NCI-H1417 (cell line): Measurements from ENCODE around the gene UROC1.

Source experiments
- DNase-seq, 3 experiments: peaks; one replicate each; lab custom pipeline; 2025; lab: John Stamatoyannopoulos, UW

Gene UROC1

DNA sequence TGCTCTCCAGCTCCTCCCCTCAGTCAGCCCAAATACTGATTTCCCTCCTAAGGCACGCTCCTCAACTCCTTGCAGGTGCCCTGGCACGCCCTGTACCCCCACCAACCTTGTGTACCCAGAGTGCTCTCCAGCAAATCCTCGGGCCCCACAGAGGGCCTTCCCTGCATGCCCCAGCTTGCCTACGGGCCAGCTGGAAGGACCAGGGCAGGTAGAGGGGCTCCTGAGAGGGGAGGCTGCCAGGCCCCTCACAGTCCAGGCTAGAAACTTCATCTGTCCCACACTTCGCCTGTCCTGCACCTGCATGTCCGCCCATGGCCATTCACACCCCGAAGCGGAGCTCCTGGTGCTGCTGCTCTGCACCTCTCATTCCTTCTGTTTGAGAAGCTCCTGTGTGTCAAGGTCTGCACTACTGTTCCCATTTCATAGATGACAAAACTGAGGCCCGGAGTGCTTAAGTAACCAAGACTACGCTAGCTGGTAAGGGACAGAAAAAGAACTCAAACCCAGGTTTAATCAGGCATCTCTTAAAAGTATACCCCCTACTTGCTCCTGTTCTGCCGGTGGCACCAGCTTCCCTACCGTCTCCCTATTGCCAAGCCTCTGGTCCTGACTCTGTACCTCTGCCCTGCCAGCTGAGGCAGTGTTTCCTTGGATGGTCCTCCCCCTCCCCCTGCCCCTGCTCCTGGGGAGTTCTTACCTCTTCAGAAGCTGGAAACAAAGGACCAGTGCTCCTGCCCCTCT is 77.4 kb downstream of the UROC1 start:
- no peak for DNase-seq

GRCh38 chr3:126439346-126439967 is 78.1 kb downstream of the UROC1 start:
- no peak for DNase-seq

GRCh38 chr3:126438746-126439145 is 78.8 kb downstream of the UROC1 start:
- no peak for DNase-seq

DNA sequence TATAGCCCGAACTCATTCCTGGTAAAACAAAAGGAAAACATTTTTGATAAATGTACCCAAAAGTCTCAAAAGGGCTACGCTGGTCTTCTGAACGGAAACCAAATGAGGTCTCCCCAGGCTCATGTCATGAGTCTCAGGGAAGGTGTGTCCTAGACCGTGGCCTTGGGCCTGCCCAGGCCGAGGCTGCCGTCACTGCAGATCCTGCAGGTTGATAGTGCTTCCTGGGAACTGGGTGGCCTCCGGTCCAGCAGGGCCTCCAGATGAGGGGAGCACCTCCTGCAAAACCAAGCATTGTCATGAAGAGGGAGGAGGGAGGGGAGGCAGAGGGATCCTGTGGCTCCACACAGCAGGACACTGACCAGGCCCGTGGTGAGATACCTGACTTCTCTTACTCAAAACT is 79.4 kb downstream of the UROC1 start:
- DNase-seq: no peak

DNA sequence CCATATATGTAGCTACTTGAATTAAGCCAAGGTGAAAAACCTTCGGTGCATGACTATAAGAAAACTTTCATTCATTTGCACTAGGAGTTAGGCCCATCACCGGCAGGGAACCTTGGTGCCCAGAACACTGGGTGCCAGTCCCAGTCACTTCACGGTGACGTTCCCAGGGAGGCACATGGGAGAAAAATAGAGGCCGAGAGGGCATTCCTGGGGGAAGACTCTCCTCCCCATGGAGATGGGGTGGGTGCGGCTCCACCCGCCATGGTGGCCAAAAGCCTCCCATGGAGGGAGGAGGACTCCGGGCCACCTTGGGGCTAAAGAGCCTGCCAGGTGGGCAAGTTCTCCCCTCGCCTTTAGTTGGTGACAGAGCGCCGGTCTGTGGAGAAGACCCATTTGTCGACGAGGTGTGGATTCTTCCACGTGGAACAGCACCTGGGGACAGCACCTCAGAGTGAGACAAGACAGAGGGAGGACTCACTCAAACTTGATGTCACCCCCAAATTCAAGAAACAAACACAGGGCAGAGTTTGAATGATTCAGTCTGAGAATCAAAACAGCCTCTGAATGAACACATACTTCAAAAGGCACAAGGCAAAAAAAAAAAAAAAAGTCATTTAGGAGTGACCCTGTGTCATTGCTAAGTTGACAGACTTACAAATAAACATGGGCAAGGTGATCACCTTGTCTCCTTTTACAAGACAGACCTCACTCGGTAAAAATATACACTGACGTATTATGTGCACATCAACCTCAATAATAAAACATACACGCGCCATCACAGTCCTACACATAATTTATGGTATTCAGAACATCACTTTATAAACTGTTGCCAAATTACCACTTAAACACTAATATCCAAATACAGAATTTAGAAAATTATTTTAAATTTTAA is 80.5 kb downstream of the UROC1 start:
- DNase-seq: no peak

DNA sequence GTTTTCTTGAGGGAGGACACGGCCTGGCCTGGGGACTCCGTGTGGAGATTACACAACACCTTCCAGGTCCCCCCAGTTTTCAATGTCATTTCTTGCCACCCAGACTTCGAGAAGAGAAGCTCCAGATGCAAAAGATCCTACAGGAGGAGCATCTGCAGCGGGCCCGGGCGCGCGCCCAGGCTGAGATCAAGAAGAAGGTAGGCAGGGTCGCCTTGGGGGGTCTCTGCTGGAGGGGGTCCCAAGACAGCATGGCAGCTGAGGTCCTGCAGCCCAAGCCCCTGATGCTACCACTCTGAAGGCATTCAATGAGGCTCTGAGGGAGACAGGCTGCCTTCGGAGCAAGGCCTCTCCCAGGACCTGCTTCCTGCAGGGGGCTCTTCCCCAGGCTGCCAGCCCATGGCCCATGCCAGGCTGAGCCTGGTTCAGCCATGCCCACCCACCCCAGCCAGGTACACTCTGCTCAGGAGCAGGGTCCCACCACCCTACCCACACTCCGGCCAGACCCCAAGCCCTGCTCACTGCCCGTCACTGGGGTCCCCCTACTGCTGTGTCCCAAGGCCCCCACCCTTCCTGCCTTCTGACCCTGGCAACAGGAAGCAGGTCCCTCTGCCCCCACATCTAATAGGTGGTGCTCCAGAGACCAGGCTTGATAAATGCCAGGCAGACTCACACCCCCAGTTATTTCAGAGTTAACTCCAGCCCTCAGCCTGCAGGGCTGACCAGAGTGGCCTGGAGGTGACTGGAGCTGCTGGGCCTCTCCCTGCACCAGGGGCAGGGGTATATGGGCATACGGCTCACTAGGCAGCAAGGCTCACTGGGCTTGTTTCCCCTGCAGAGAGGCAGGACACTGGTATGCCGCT is 81.9 kb downstream of the UROC1 start:
- DNase-seq: no peak

DNA sequence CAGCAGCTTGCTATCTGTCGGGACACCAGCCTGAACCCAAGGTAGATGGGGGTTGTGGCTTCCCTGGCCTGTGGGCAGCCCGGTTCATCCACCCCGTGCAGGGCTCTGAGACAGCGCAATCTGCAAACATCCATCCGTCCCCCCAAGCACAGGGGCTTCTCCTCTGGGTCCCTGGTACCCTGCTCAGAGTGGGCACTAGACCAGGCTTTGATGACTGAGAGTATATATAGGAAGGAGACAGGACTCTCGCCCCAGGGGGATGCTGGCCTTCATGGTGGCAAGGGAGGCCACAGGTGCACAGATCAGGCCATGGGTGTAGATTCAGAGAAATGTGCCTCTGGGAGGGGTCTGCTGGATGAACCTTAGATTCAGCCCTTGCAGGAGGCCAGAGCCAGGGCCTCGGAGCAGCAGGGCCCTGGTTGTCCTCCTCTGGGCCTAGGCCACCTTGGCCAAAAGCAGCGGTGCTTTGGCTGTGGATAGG is 82.6 kb downstream of the UROC1 start:
- no peak for DNase-seq

DNA sequence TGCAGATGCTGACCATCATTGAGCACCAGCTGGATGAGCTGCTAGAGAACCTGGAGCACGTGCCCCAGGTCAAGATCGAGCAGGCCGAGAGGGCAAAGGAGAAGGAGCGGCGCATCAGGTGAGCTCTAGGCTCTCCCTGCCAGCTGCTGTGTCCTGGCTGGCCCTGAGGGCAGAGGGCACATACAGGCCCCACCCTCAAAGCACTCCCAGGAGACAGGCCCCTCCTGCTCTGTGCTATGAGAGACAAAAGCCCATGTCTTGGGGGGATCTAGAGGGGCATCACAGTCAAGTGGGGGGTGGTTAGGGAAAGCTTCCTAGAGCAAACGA is 83.3 kb downstream of the UROC1 start:
- DNase-seq: no peak

DNA sequence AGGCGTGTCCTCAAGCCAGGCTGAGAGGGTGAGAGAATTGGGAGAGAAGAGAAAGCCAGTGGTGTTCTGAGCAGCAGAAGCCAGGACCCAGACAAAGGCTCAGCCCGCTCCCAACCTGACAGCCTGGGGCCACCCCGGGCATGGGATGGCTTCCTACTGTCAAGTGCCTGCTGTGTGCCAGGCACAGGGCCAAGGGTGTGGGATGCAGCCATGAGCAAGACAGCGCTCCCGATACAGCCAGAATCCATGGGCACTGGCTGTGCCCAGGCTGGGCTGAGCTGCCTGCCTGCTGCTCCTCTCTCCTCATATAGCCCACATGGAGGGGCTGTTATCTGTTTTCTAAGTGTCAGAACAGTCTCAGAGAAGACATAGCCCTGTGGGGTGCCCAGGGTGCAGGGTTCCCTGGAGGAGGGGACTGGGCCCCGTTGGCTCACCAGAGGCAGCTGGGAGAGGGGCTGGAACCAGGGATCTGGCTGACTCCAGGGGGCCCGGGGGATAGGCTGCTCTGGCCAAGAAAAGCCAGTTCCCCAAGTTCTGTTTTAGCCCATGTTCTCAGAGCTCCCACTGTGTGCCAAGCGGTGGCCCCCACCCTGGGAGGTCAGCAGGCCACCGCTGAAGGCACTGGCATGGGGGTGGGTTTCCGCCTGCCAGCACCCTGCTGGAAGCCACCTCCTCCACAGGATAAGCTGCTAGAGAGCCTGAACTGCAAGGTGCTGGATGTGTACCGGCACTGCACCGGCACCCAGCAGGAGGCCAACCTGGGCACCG is 83.9 kb downstream of the UROC1 start:
- DNase-seq: no peak

DNA sequence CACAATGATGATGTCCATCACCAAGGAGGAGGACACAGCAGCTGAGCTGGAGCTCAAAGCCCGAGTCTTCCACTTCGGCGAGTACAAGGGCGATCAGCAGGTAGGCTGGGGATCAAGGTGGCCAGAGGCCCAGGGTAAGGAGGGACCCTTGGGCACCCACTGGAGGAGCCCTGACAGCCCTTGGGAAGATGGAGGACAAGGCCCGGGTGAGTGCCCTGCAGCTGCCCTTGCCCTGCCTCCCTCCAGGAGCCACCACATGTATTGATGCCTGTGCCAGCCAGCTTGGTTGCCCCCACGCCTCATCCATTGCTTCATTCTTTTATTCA is 84.5 kb downstream of the UROC1 start:
- DNase-seq: no peak

DNA sequence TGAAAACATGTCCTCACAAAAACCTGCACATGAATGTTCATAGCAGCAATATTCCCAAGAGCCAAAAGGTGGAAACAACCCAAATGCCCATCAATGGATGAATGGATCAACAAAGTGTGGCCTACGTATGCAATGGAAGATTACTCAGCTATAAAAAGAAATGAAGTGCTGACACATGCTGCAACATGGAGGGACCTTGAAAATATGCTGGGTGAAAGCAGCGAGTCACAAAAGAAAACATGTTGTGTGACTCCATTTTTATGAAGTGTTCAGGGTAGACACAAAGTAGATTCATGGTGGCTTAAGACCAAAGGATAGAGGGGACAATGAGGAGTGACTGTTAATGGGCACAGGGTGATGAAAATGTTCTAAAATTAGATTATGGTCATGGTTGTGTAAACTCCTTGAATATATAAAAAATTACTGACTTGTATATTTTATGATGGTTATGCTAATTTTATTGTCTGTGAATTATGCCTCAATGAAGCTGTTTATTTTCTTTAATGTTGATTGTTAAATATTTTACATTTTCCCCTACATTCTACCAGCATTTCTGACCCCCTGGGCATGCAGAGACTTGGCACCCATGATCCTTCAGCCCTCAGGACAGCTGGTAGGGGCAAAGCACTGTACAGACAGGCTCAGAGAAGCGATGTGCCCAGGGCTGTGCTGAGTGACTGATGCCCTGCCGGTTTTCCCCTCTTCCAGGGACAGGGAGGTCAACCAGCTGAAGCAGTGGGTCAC is 85.0 kb downstream of the UROC1 start:
- no peak for DNase-seq
